Uterus (tissue), 4 donors: Measurements from ENCODE around the gene ATG4C. TPM values are rescaled to one million over a fixed set of nuclear protein-coding genes. Genes with fewer than 3 reads are reported as not detected.

Experiments used
- DNase-seq, 2 donors: peaks; one replicate each; pipeline ENCODE4 v3.0.0-alpha.2; 2019 to 2020
- H3K27ac ChIP-seq, 2 donors: fragments of 200-600 bp; sonication (generic); 1 replicate in 1 of 2; 2 replicates in 1 of 2; pipeline ENCODE4 v1.5.1; 2016 to 2018
- H3K27me3 ChIP-seq, 2 donors: fragments of 200-600 bp; sonication (generic); one replicate each; pipeline ENCODE4 v1.5.1; 2018 to 2019; ENCODE audit warnings: control low read depth in 1 of 2
- H3K36me3 ChIP-seq, 2 donors: fragments of 200-600 bp; sonication (generic); one replicate each; pipeline ENCODE4 v1.5.1; 2019; ENCODE audit warnings: control low read depth in 1 of 2
- H3K4me1 ChIP-seq, 2 donors: fragments of 200-600 bp; sonication (generic); one replicate each; pipeline ENCODE4 v1.5.1; 2018 to 2019; ENCODE audit warnings: control low read depth in 1 of 2
- H3K4me3 ChIP-seq, 2 donors: fragments of 200-600 bp; sonication (generic); 1 replicate in 1 of 2; 2 replicates in 1 of 2; pipeline ENCODE4 v1.5.1; 2018 to 2019; ENCODE audit warnings: mild to moderate bottlenecking in 1 of 2
- H3K9me3 ChIP-seq, 2 donors: fragments of 200-600 bp; sonication (generic); one replicate each; pipeline ENCODE4 v1.5.1; 2019; ENCODE audit warnings: control low read depth in 1 of 2
- CTCF ChIP-seq, 4 experiments: fragments of 200-600 bp in 2 of 4; fragments of 450-650 bp in 2 of 4; sonication (generic) in 2 of 4; IDR thresholded peaks; one replicate each; pipeline ENCODE4 v1.5.1; 2016 to 2019; ENCODE audit warnings: antibody characterized with exemption in 4 of 4, mild to moderate bottlenecking in 2 of 4, moderate library complexity in 1 of 4
- POLR2A ChIP-seq, 2 donors: fragments of 450-650 bp; IDR thresholded peaks; one replicate each; pipeline ENCODE4 v1.6.1; 2016; ENCODE audit warnings: antibody characterized with exemption in 2 of 2, mild to moderate bottlenecking in 1 of 2, moderate library complexity in 1 of 2
- intact Hi-C: fragments of 100-400 bp; cut with DNase I; formaldehyde crosslinking; loops from one replicate; pipeline ENCODE4 v1.15.1; 2023; ENCODE audit warnings: low total_unique reads
- total RNA-seq, 4 donors: library from RNA; depleted of rRNA in 3 of 4; stranded (reverse); fragments of >200 nt in 3 of 4; gene quantifications; one replicate each; pipeline versions ENCODE4 v1.1.0 to v1.2.4, GENCODE V29; 2014 to 2023
- donor health status: DM: yes; HTN: yes; CAD: no.

ATG4C gene
- total RNA-seq, 4 donors from 2014 or later = 11.5 to 81.5 (median 50.4) TPM

GRCh38 chr1:62869217-62869754 lies 85.4 kb downstream of the ATG4C start:
- TF ChIP-seq POLR2A (IDR thresholded peaks at IDR 0.05) = no peak
- no peak for TF ChIP-seq CTCF (IDR thresholded peaks at IDR 0.05)
- no peak for DNase-seq
- H3K36me3 ChIP-seq = no peaks in the 10 kb centered on the region
- no peak overlapping the region for H3K4me3 ChIP-seq
- no peaks in the 10 kb centered on the region for H3K4me1 ChIP-seq
- intact Hi-C loops = no loop called here
- no peaks in the 10 kb centered on the region for H3K27me3 ChIP-seq
- H3K9me3 ChIP-seq = no peaks in the 10 kb centered on the region
- no peak overlapping the region for H3K27ac ChIP-seq

GRCh38 chr1:62870148-62870547 lies 86.2 kb downstream of the ATG4C start:
- no peak overlapping the region for H3K27ac ChIP-seq
- intact Hi-C loops = no loop called here
- no peaks in the 10 kb centered on the region for H3K27me3 ChIP-seq
- no peak for DNase-seq
- H3K4me3 ChIP-seq = no peak overlapping the region
- H3K36me3 ChIP-seq = no peaks in the 10 kb centered on the region
- no peak for TF ChIP-seq CTCF (IDR thresholded peaks at IDR 0.05)
- no peak for TF ChIP-seq POLR2A (IDR thresholded peaks at IDR 0.05)
- H3K4me1 ChIP-seq = no peaks in the 10 kb centered on the region
- no peaks in the 10 kb centered on the region for H3K9me3 ChIP-seq

DNA sequence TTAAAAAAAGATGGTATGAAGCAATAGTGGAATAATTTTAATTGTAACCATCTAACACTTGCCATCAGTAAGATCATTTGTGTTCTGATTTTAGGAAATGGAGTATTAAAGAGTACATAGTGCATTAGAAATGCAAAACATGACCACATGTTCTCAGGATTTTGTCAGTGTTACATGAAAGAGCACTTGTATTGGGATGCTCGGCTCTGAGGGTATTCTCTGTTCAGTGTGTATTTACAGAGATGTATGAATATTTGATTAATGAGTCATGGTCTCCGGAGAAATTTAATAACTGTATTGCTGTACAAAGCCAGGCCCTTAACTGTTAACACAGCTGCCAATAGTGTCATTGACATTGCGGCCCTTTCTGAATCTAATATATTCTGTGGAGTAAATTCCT lies 91.7 kb downstream of the ATG4C start:
- no peaks in the 10 kb centered on the region for H3K36me3 ChIP-seq
- no peak overlapping the region for H3K27ac ChIP-seq
- H3K27me3 ChIP-seq = no peaks in the 10 kb centered on the region
- no peak overlapping the region for H3K4me3 ChIP-seq
- H3K4me1 ChIP-seq = no peaks in the 10 kb centered on the region
- DNase-seq = no peak
- H3K9me3 ChIP-seq = no peaks in the 10 kb centered on the region
- TF ChIP-seq POLR2A (IDR thresholded peaks at IDR 0.05) (no peak), CTCF (IDR thresholded peaks at IDR 0.05) (no peak)
- intact Hi-C loops = no loop called here

- no peaks in the 10 kb centered on the region for H3K9me3 ChIP-seq
- no peak overlapping the region for H3K4me3 ChIP-seq
- no peak for DNase-seq
- H3K27me3 ChIP-seq = no peaks in the 10 kb centered on the region
- TF ChIP-seq POLR2A (IDR thresholded peaks at IDR 0.05) = no peak
- no peak for TF ChIP-seq CTCF (IDR thresholded peaks at IDR 0.05)
- no peak overlapping the region for H3K27ac ChIP-seq
- H3K36me3 ChIP-seq = no peaks in the 10 kb centered on the region
- intact Hi-C loops = no loop called here
- no peaks in the 10 kb centered on the region for H3K4me1 ChIP-seq
Measured at GRCh38 chr1:62876535-62876934, 92.6 kb downstream of the ATG4C start.

GRCh38 chr1:62877579-62877978 lies 93.6 kb downstream of the ATG4C start:
- H3K4me3 ChIP-seq = no peak overlapping the region
- no peak for TF ChIP-seq POLR2A (IDR thresholded peaks at IDR 0.05)
- no peak for DNase-seq
- H3K4me1 ChIP-seq = no peaks in the 10 kb centered on the region
- no peaks in the 10 kb centered on the region for H3K27me3 ChIP-seq
- no peak overlapping the region for H3K27ac ChIP-seq
- no peaks in the 10 kb centered on the region for H3K36me3 ChIP-seq
- no peaks in the 10 kb centered on the region for H3K9me3 ChIP-seq
- intact Hi-C loops = no loop called here

DNA sequence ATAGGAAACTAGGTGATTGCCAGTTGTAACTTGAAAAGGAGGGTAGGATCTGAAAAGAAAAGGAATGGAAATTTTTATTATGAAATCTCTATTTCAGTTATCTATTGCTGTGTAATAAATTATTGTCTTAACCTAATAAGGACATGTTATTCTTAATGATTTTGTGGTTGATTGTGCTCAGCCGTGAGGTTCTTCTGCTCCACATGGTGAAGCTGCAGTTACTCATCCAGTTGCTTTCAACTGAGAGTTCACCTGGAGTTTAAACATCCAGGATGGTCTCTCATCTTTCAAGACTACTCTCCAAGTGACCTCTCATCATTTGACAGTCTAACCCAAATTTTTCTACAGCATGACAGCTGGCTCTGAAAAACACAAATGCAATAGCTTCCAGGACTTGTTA lies 96.0 kb downstream of the ATG4C start:
- Histone ChIP-seq H3K36me3 (no peaks in the 10 kb centered on the region), H3K9me3 (no peaks in the 10 kb centered on the region), H3K4me1 (no peaks in the 10 kb centered on the region), H3K27me3 (no peaks in the 10 kb centered on the region), H3K27ac (no peak overlapping the region), H3K4me3 (no peak overlapping the region)
- intact Hi-C loops = no loop called here
- TF ChIP-seq CTCF (IDR thresholded peaks at IDR 0.05) (no peak), POLR2A (IDR thresholded peaks at IDR 0.05) (no peak)
- DNase-seq = no peak
